ENCODE measurements around the gene OGT. TPM values are rescaled to one million over a fixed set of nuclear protein-coding genes. Genes with fewer than 3 reads are reported as not detected.

OGT gene
- total and polyA plus RNA-seq, 2 experiments from 2014 or later, result 37.3 to 159 TPM

- no peak overlapping the region for H3K4me3 ChIP-seq
- peak overlapping the region; percentile 21 for H3K27ac ChIP-seq
- peaks cover 4% of the 10 kb centered on the region for H3K36me3 ChIP-seq
- H3K27me3 ChIP-seq, result no peaks in the 10 kb centered on the region
- TF ChIP-seq, protein P1, sequence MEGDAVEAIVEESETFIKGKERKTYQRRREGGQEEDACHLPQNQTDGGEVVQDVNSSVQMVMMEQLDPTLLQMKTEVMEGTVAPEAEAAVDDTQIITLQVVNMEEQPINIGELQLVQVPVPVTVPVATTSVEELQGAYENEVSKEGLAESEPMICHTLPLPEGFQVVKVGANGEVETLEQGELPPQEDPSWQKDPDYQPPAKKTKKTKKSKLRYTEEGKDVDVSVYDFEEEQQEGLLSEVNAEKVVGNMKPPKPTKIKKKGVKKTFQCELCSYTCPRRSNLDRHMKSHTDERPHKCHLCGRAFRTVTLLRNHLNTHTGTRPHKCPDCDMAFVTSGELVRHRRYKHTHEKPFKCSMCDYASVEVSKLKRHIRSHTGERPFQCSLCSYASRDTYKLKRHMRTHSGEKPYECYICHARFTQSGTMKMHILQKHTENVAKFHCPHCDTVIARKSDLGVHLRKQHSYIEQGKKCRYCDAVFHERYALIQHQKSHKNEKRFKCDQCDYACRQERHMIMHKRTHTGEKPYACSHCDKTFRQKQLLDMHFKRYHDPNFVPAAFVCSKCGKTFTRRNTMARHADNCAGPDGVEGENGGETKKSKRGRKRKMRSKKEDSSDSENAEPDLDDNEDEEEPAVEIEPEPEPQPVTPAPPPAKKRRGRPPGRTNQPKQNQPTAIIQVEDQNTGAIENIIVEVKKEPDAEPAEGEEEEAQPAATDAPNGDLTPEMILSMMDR (IDR thresholded peaks at IDR 0.05; ENCODE audit: low read depth, low read length), result no peak
- DNase-seq (ENCODE audit: low read depth in 1 of 2, low spot score in 1 of 2), result peak in 1 of 2 donors; percentile 74
- no peaks in the 10 kb centered on the region for H3K4me1 ChIP-seq (ENCODE audit: low read depth)
- H3K9me3 ChIP-seq (ENCODE audit: low read depth), result no peaks in the 10 kb centered on the region
These were observed 8.5 kb downstream of the OGT start for GRCh38 chrX:71541210-71542022.

- peak in 1 of 2 donors; percentile 73 for DNase-seq (ENCODE audit: low read depth in 1 of 2, low spot score in 1 of 2)
- TF ChIP-seq, protein P1 (IDR thresholded peaks at IDR 0.05; ENCODE audit: low read depth, low read length), result no peak
- Histone ChIP-seq H3K36me3 (peaks cover 12% of the 10 kb centered on the region), H3K4me3 (no peak overlapping the region), H3K27ac (no peak overlapping the region), H3K27me3 (no peaks in the 10 kb centered on the region), H3K9me3 (ENCODE audit: low read depth) (no peaks in the 10 kb centered on the region), H3K4me1 (ENCODE audit: low read depth) (no peaks in the 10 kb centered on the region)
These were observed 9.5 kb downstream of the OGT start for GRCh38 chrX:71542411-71542810.

GRCh38 chrX:71542825-71543224 is 9.9 kb downstream of the OGT start:
- H3K27ac ChIP-seq, result no peak overlapping the region
- DNase-seq (ENCODE audit: low read depth in 1 of 2, low spot score in 1 of 2), result no peak
- peaks cover 12% of the 10 kb centered on the region for H3K36me3 ChIP-seq

GRCh38 chrX:71543316-71543715 is 10.4 kb downstream of the OGT start:
- Histone ChIP-seq H3K36me3 (peaks cover 9% of the 10 kb centered on the region), H3K4me3 (no peak overlapping the region), H3K4me1 (ENCODE audit: low read depth) (no peaks in the 10 kb centered on the region), H3K27me3 (no peaks in the 10 kb centered on the region), H3K27ac (no peak overlapping the region), H3K9me3 (ENCODE audit: low read depth) (no peaks in the 10 kb centered on the region)
- TF ChIP-seq, protein P1 (IDR thresholded peaks at IDR 0.05; ENCODE audit: low read depth, low read length), result no peak
- DNase-seq (ENCODE audit: low read depth in 1 of 2, low spot score in 1 of 2), result peak in 1 of 2 donors; percentile 51

More at GRCh38 chrX:71542825-71543224, 9.9 kb downstream of the OGT start:
- Histone ChIP-seq H3K27me3 (no peaks in the 10 kb centered on the region), H3K9me3 (ENCODE audit: low read depth) (no peaks in the 10 kb centered on the region), H3K4me1 (ENCODE audit: low read depth) (no peaks in the 10 kb centered on the region), H3K4me3 (no peak overlapping the region)
- TF ChIP-seq, protein P1 (IDR thresholded peaks at IDR 0.05; ENCODE audit: low read depth, low read length), result no peak

DNA sequence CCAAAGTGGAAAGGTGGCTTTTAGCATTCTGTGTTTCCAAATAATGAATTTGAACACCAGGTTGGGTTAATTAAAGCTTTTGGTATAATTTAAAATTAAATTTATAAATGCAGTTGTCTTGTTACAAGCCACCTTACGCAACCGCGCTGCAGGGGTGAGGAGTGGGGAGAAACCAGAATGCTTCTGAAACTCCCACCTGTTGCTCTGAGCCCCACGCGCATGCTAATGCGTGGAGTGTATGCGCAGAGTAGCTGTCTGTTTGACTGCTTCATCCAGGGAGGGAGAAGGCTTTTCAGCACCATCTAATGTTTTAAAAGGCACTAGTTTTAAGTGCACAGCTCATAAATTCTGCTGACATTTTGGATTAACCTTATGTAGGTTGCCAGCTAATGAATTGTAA is 12.5 kb downstream of the OGT start:
- TF ChIP-seq, protein P1 (IDR thresholded peaks at IDR 0.05; ENCODE audit: low read depth, low read length), result no peak

More for the DNA sequence above, 12.5 kb downstream of the OGT start:
- H3K27me3 ChIP-seq, result no peaks in the 10 kb centered on the region
- no peaks in the 10 kb centered on the region for H3K9me3 ChIP-seq (ENCODE audit: low read depth)
- no peak for DNase-seq (ENCODE audit: low read depth in 1 of 2, low spot score in 1 of 2)
- H3K27ac ChIP-seq, result no peak overlapping the region
- no peaks in the 10 kb centered on the region for H3K4me1 ChIP-seq (ENCODE audit: low read depth)
- H3K36me3 ChIP-seq, result peaks cover 9% of the 10 kb centered on the region
- H3K4me3 ChIP-seq, result no peak overlapping the region

Data from cardiac muscle cell (in vitro differentiated cells and primary cell).